Measurements from ENCODE around the gene DUSP8.
"Not testable (repeated sequence)": the region's sequence is repeated elsewhere in the genome, so short reads cannot be mapped to it uniquely, and the experiment has no call there.

DUSP8 gene

GRCh38 chr11:1604711-1605110 is 32.6 kb upstream of the DUSP8 start:
- H3K9me3 ChIP-seq: no peaks in the 10 kb centered on the region
- H3K27me3 ChIP-seq: peaks cover 0 to 41% of the 10 kb centered on the region in 2 donors
- H3K4me1 ChIP-seq: no peaks in the 10 kb centered on the region
- no peaks in the 10 kb centered on the region for H3K36me3 ChIP-seq
- intact Hi-C loops (cut with DNase I; ENCODE audit: low total_unique reads): no loop called here
- H3K27ac ChIP-seq: no peak overlapping the region
- peak in 1 of 2 donors; percentile 42 for DNase-seq
- no peak for TF ChIP-seq CTCF (IDR thresholded peaks at IDR 0.05)
- H3K4me3 ChIP-seq: no peak overlapping the region

- TF ChIP-seq CTCF (IDR thresholded peaks at IDR 0.05): no peak
- intact Hi-C loops (cut with DNase I; ENCODE audit: low total_unique reads): no loop called here
- H3K27me3 ChIP-seq: peaks cover 0 to 40% of the 10 kb centered on the region in 2 donors
- no peak for DNase-seq
- no peaks in the 10 kb centered on the region for H3K4me1 ChIP-seq
- H3K27ac ChIP-seq: no peak overlapping the region
- H3K4me3 ChIP-seq: no peak overlapping the region
- no peaks in the 10 kb centered on the region for H3K9me3 ChIP-seq
- no peaks in the 10 kb centered on the region for H3K36me3 ChIP-seq
These were observed 32.1 kb upstream of the DUSP8 start for GRCh38 chr11:1604181-1604580.

DNA sequence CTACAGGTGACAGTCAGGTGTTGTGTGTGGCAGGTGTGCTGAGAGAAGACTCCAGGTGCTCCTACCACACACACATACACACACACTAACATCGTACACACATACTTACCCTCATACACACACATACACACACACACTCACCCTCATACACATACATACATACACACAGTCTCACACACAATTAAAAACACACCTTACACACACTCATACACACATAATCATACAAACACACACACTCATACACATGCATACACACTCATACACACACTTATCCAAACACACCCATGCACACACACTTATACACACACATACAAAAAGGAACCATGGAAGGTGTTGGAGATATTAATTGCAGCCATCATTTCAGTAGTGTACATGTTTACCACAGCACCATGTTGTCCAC is 31.6 kb upstream of the DUSP8 start:
- intact Hi-C loops (cut with DNase I; ENCODE audit: low total_unique reads): no loop called here
- no peak overlapping the region for H3K27ac ChIP-seq
- no peak for TF ChIP-seq CTCF (IDR thresholded peaks at IDR 0.05)
- H3K36me3 ChIP-seq: no peaks in the 10 kb centered on the region
- no peaks in the 10 kb centered on the region for H3K4me1 ChIP-seq
- H3K4me3 ChIP-seq: no peak overlapping the region
- DNase-seq: no peak
- peaks cover 0 to 38% of the 10 kb centered on the region in 2 donors for H3K27me3 ChIP-seq
- H3K9me3 ChIP-seq: no peaks in the 10 kb centered on the region

- H3K27ac ChIP-seq; DNase-seq; H3K36me3 ChIP-seq; H3K4me1 ChIP-seq; H3K4me3 ChIP-seq; H3K9me3 ChIP-seq; intact Hi-C loops (cut with DNase I; ENCODE audit: low total_unique reads): not testable (repeated sequence)
- peaks cover 0 to 33% of the 10 kb centered on the region in 2 donors for H3K27me3 ChIP-seq
These were observed 29.6 kb upstream of the DUSP8 start for GRCh38 chr11:1601663-1602062.

- intact Hi-C loops (cut with DNase I; ENCODE audit: low total_unique reads): no loop called here
- H3K9me3 ChIP-seq: no peaks in the 10 kb centered on the region
- no peaks in the 10 kb centered on the region for H3K36me3 ChIP-seq
- no peak overlapping the region for H3K27ac ChIP-seq
- TF ChIP-seq CTCF (IDR thresholded peaks at IDR 0.05): no peak
- DNase-seq: no peak
- no peaks in the 10 kb centered on the region for H3K4me1 ChIP-seq
- peaks cover 0 to 27% of the 10 kb centered on the region in 2 donors for H3K27me3 ChIP-seq
- H3K4me3 ChIP-seq: no peak overlapping the region
These were observed 28.6 kb upstream of the DUSP8 start for GRCh38 chr11:1600626-1601025.

GRCh38 chr11:1598816-1599215 is 26.7 kb upstream of the DUSP8 start:
- no peaks in the 10 kb centered on the region for H3K9me3 ChIP-seq

DNA sequence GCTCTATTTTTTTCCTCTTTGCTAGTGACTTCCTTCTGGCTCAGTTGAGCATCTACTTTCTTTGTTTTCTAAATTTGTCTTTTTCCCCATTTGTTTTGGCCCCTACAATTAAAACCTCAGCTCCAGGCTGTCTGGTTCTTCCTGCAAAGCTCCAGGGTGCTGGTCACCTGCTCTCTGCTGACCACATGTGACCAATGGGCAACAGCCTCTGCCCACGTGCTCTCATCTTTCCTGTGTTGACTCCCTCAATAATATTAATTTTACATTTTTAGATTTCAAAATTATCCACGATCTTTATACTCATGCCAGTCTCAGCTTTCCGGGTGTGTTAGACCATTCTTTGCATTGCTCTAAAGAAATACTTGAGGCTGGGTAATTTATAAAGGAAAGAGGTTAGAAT is 26.3 kb upstream of the DUSP8 start:
- H3K27ac ChIP-seq; H3K36me3 ChIP-seq; H3K9me3 ChIP-seq; H3K4me3 ChIP-seq; H3K4me1 ChIP-seq; intact Hi-C loops (cut with DNase I; ENCODE audit: low total_unique reads): not testable (repeated sequence)
- H3K27me3 ChIP-seq: peaks cover 0 to 20% of the 10 kb centered on the region in 2 donors
- peak in 1 of 2 donors; percentile 6 for DNase-seq

More at GRCh38 chr11:1598816-1599215, 26.7 kb upstream of the DUSP8 start:
- peak in 1 of 2 donors; percentile 10 for DNase-seq
- H3K27ac ChIP-seq: no peak overlapping the region
- H3K36me3 ChIP-seq: no peaks in the 10 kb centered on the region
- TF ChIP-seq CTCF (IDR thresholded peaks at IDR 0.05): no peak
- H3K4me3 ChIP-seq: no peak overlapping the region
- H3K27me3 ChIP-seq: peaks cover 0 to 17% of the 10 kb centered on the region in 2 donors
- intact Hi-C loops (cut with DNase I; ENCODE audit: low total_unique reads): no loop called here
- no peaks in the 10 kb centered on the region for H3K4me1 ChIP-seq

Data from tibial artery (tissue), 4 donors.